HEK293 (cell line): Measurements from ENCODE around the gene ATP10A.

Source experiments
- CTCF ChIA-PET: fragments of 350-600 bp; formaldehyde crosslinking; extraction: SDS; loops from one replicate; lab custom pipeline; 2021; ENCODE audit warnings: antibody characterized with exemption; lab: Yijun Ruan, JAX
- POLR2A ChIA-PET: fragments of 300-600 bp; formaldehyde crosslinking; extraction: SDS; loops from one replicate; lab custom pipeline; 2020; ENCODE audit warnings: antibody characterized with exemption, inconsistent platforms; lab: Yijun Ruan, JAX
- H3K27ac ChIP-seq: fragments of 200-500 bp; sonication (Bioruptor generic); 2 replicates; pipeline ENCODE4 v1.5.1; 2014; ENCODE audit warnings: low read depth, low read length, control low read depth, inconsistent platforms; ENCODE audit errors: extremely low read depth
- H3K36me3 ChIP-seq, 2 experiments: fragments of 200-500 bp in 1 of 2; sonication (Bioruptor generic) in 1 of 2; 1 replicate in 1 of 2; 2 replicates in 1 of 2; pipeline ENCODE4 v1.5.1; 2014 to 2017; ENCODE audit warnings: inconsistent platforms in 2 of 2, low read length in 2 of 2; ENCODE audit not compliant: control insufficient read depth in 2 of 2, insufficient read depth in 1 of 2
- H3K4me1 ChIP-seq: fragments of 200-500 bp; sonication (Bioruptor generic); 2 replicates; pipeline ENCODE4 v1.5.1; 2014; ENCODE audit warnings: mild to moderate bottlenecking, low read length, inconsistent platforms; ENCODE audit not compliant: control insufficient read depth, insufficient read depth
- H3K4me3 ChIP-seq: 2 replicates; pipeline ENCODE4 v1.5.1; 2011; ENCODE audit warnings: low read depth, mild to moderate bottlenecking, control low read depth, low read length, moderate library complexity
- H3K9me3 ChIP-seq: fragments of 200-500 bp; sonication (Bioruptor generic); 2 replicates; pipeline ENCODE4 v1.5.1; 2014; ENCODE audit warnings: low read depth, low read length, inconsistent platforms; ENCODE audit not compliant: control insufficient read depth, insufficient read depth
- EGR2 ChIP-seq: fragments of 450-650 bp; formaldehyde crosslinking; IDR thresholded peaks from 2 replicates; pipeline ENCODE4 v1.5.1; 2016; ENCODE audit warnings: low read depth, missing biosample characterization, missing genetic modification characterization
- GLIS1 ChIP-seq: fragments of 450-650 bp; formaldehyde crosslinking; IDR thresholded peaks from 2 replicates; pipeline ENCODE4 v1.5.1; 2016; ENCODE audit warnings: missing biosample characterization, missing genetic modification characterization
- HOXD13 ChIP-seq: sonication (generic); formaldehyde crosslinking; IDR thresholded peaks from 2 replicates; pipeline ENCODE4 v1.8.0; 2022; ENCODE audit warnings: missing genetic modification reagents, borderline replicate concordance
- KLF10 ChIP-seq: fragments of 450-650 bp; IDR thresholded peaks from 2 replicates; pipeline ENCODE4 v1.5.1; 2018; ENCODE audit warnings: missing biosample characterization, mild to moderate bottlenecking, missing genetic modification characterization
- SCRT2 ChIP-seq: fragments of 450-650 bp; formaldehyde crosslinking; IDR thresholded peaks from 2 replicates; pipeline ENCODE4 v1.5.1; 2016; ENCODE audit warnings: missing biosample characterization, missing genetic modification characterization
- YY1 ChIP-seq: fragments of 450-650 bp; formaldehyde crosslinking; IDR thresholded peaks from 2 replicates; pipeline ENCODE4 v1.5.1; 2018; ENCODE audit warnings: missing biosample characterization, missing genetic modification characterization
- ZBTB8A ChIP-seq: fragments of 450-650 bp; formaldehyde crosslinking; IDR thresholded peaks from 2 replicates; pipeline ENCODE4 v1.5.1; 2016; ENCODE audit warnings: missing biosample characterization, missing genetic modification characterization
- ZFP69B ChIP-seq: fragments of 450-650 bp; formaldehyde crosslinking; IDR thresholded peaks from 2 replicates; pipeline ENCODE4 v1.5.1; 2016; ENCODE audit warnings: missing biosample characterization, missing genetic modification characterization
- ZNF2 ChIP-seq: fragments of 450-650 bp; formaldehyde crosslinking; IDR thresholded peaks from 2 replicates; pipeline ENCODE4 v1.5.1; 2016; ENCODE audit warnings: missing biosample characterization, missing genetic modification characterization
- ZNF292 ChIP-seq: fragments of 450-650 bp; formaldehyde crosslinking; IDR thresholded peaks from 2 replicates; pipeline ENCODE4 v1.5.1; 2016; ENCODE audit warnings: low read depth, missing biosample characterization, missing genetic modification characterization, borderline replicate concordance
- ZNF341 ChIP-seq: fragments of 450-650 bp; formaldehyde crosslinking; IDR thresholded peaks from 2 replicates; pipeline ENCODE4; 2016; ENCODE audit warnings: low read depth, missing biosample characterization, missing genetic modification characterization
- ZNF394 ChIP-seq: fragments of 450-650 bp; formaldehyde crosslinking; IDR thresholded peaks from 2 replicates; pipeline ENCODE4 v1.5.1; 2016; ENCODE audit warnings: missing biosample characterization, missing genetic modification characterization, mild to moderate bottlenecking, moderate library complexity, borderline replicate concordance
- ZNF544 ChIP-seq: fragments of 450-650 bp; formaldehyde crosslinking; IDR thresholded peaks from 2 replicates; pipeline ENCODE4 v1.5.0; 2017; ENCODE audit warnings: missing biosample characterization, missing genetic modification characterization
- ZNF548 ChIP-seq: fragments of 450-650 bp; formaldehyde crosslinking; IDR thresholded peaks from 2 replicates; pipeline ENCODE4 v1.5.1; 2016; ENCODE audit warnings: missing biosample characterization, missing genetic modification characterization
- ZNF549 ChIP-seq: fragments of 450-650 bp; IDR thresholded peaks from 2 replicates; pipeline ENCODE4 v1.5.1; 2018; ENCODE audit warnings: missing biosample characterization, missing genetic modification characterization, mild to moderate bottlenecking, inconsistent platforms, moderate library complexity
- ZNF571 ChIP-seq: fragments of 450-650 bp; formaldehyde crosslinking; IDR thresholded peaks from 2 replicates; pipeline ENCODE4 v1.5.0; 2017; ENCODE audit warnings: missing biosample characterization, missing genetic modification characterization
- ZNF660 ChIP-seq: fragments of 450-650 bp; IDR thresholded peaks from 2 replicates; pipeline ENCODE4 v1.5.1; 2018; ENCODE audit warnings: missing biosample characterization, mild to moderate bottlenecking, missing genetic modification characterization
- ZSCAN23 ChIP-seq: fragments of 450-650 bp; formaldehyde crosslinking; IDR thresholded peaks from 2 replicates; pipeline ENCODE4 v1.5.1; 2016; ENCODE audit warnings: missing biosample characterization, missing genetic modification characterization
- TF ChIP-seq, protein P1 (sequence below): fragments of 450-650 bp; formaldehyde crosslinking; IDR thresholded peaks from 2 replicates; pipeline ENCODE4 v1.5.1; 2016; ENCODE audit warnings: missing biosample characterization, missing genetic modification characterization
- TF ChIP-seq, protein P2 (sequence below): fragments of 450-650 bp; formaldehyde crosslinking; IDR thresholded peaks from 2 replicates; pipeline ENCODE4 v1.5.1; 2016; ENCODE audit warnings: missing biosample characterization, missing genetic modification characterization, borderline replicate concordance
- TF ChIP-seq, protein P3 (sequence below): fragments of 450-650 bp; formaldehyde crosslinking; IDR thresholded peaks from 2 replicates; pipeline ENCODE4 v1.5.1; 2017; ENCODE audit warnings: missing biosample characterization, missing genetic modification characterization
- TF ChIP-seq, protein P4 (sequence below): fragments of 450-650 bp; formaldehyde crosslinking; IDR thresholded peaks from 2 replicates; pipeline ENCODE4 v1.5.1; 2016; ENCODE audit warnings: missing biosample characterization, missing genetic modification characterization

Gene ATP10A

DNA sequence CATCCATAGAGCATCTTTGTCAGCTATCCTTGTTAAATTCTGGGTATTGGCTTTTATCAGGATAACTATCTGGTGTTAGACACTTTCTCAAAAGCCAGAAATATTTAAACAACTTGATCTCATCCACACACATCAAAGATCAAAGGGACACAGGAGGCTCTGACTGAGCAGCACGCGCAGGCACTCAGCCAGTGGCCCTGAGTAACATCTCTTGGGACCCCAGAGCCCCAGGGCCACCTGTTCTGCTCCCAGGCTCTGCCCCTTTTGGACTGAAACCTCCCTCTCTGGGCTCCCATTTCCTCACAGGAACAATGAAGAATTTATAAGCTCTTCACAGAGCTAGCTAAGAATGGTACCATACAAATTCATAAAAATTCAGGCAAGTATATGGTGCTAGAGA lies 16.1 kb downstream of the ATP10A start:
- CTCF ChIA-PET = no interaction called here
- no peak for TF ChIP-seq SCRT2 (tag by site-specific recombination)
- TF ChIP-seq HOXD13 (CRISPR knock-in tag) = no peak
- TF ChIP-seq ZNF292 = no peak
- TF ChIP-seq ZBTB8A (tag by site-specific recombination) = no peak
- TF ChIP-seq, protein P1, sequence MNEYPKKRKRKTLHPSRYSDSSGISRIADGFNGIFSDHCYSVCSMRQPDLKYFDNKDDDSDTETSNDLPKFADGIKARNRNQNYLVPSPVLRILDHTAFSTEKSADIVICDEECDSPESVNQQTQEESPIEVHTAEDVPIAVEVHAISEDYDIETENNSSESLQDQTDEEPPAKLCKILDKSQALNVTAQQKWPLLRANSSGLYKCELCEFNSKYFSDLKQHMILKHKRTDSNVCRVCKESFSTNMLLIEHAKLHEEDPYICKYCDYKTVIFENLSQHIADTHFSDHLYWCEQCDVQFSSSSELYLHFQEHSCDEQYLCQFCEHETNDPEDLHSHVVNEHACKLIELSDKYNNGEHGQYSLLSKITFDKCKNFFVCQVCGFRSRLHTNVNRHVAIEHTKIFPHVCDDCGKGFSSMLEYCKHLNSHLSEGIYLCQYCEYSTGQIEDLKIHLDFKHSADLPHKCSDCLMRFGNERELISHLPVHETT (tag by site-specific recombination) = no peak
- TF ChIP-seq, protein P2, sequence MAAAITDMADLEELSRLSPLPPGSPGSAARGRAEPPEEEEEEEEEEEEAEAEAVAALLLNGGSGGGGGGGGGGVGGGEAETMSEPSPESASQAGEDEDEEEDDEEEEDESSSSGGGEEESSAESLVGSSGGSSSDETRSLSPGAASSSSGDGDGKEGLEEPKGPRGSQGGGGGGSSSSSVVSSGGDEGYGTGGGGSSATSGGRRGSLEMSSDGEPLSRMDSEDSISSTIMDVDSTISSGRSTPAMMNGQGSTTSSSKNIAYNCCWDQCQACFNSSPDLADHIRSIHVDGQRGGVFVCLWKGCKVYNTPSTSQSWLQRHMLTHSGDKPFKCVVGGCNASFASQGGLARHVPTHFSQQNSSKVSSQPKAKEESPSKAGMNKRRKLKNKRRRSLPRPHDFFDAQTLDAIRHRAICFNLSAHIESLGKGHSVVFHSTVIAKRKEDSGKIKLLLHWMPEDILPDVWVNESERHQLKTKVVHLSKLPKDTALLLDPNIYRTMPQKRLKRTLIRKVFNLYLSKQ (tag by site-specific recombination) = no peak
- TF ChIP-seq ZNF2 (tag by site-specific recombination) = no peak
- TF ChIP-seq ZFP69B = no peak
- TF ChIP-seq, protein P3, sequence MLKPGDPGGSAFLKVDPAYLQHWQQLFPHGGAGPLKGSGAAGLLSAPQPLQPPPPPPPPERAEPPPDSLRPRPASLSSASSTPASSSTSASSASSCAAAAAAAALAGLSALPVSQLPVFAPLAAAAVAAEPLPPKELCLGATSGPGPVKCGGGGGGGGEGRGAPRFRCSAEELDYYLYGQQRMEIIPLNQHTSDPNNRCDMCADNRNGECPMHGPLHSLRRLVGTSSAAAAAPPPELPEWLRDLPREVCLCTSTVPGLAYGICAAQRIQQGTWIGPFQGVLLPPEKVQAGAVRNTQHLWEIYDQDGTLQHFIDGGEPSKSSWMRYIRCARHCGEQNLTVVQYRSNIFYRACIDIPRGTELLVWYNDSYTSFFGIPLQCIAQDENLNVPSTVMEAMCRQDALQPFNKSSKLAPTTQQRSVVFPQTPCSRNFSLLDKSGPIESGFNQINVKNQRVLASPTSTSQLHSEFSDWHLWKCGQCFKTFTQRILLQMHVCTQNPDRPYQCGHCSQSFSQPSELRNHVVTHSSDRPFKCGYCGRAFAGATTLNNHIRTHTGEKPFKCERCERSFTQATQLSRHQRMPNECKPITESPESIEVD (tag by site-specific recombination) = no peak
- no peak for TF ChIP-seq EGR2 (tag by site-specific recombination)
- no peak for TF ChIP-seq ZSCAN23
- TF ChIP-seq, protein P4, sequence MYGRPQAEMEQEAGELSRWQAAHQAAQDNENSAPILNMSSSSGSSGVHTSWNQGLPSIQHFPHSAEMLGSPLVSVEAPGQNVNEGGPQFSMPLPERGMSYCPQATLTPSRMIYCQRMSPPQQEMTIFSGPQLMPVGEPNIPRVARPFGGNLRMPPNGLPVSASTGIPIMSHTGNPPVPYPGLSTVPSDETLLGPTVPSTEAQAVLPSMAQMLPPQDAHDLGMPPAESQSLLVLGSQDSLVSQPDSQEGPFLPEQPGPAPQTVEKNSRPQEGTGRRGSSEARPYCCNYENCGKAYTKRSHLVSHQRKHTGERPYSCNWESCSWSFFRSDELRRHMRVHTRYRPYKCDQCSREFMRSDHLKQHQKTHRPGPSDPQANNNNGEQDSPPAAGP (tag by site-specific recombination) = no peak
- TF ChIP-seq KLF10 = no peak
- TF ChIP-seq GLIS1 (tag by site-specific recombination) = no peak
- Histone ChIP-seq H3K36me3 (no peaks in the 10 kb centered on the region), H3K27ac (no peak overlapping the region), H3K4me3 (no peak overlapping the region), H3K9me3 (no peaks in the 10 kb centered on the region), H3K4me1 (peaks cover 15% of the 10 kb centered on the region)
- POLR2A ChIA-PET = no interaction called here

DNA sequence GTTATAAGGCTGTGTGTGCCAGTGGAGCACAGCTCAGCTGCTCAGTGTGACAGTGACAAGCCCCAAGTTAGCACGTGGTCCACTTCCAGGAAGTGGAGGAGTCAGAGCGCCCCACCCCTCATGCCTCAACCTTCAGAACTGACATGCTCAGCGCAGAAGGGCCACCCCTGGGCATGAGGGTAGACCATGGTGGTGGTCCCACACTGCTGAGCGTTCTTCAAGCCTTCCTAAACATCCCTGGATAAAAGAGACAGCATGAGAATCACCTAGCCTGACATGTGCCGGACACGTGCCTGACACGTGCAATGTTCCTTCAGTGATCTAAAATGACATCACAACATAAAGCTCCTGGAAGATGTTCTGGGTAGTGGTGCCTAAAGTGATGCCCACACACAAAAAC lies 16.8 kb downstream of the ATP10A start:
- Histone ChIP-seq H3K4me3 (no peak overlapping the region), H3K27ac (no peak overlapping the region), H3K9me3 (no peaks in the 10 kb centered on the region), H3K4me1 (peaks cover 15% of the 10 kb centered on the region), H3K36me3 (no peaks in the 10 kb centered on the region)
- CTCF ChIA-PET = no interaction called here
- no peak for TF ChIP-seq ZNF544 (tag by site-specific recombination)
- no peak for TF ChIP-seq YY1 (tag by site-specific recombination)
- no peak for TF ChIP-seq ZNF341
- TF ChIP-seq ZNF571 (tag by site-specific recombination) = no peak
- no peak for TF ChIP-seq ZNF394
- TF ChIP-seq, protein P3 (tag by site-specific recombination) = no peak
- no peak for TF ChIP-seq ZNF549 (tag by site-specific recombination)
- no peak for TF ChIP-seq ZNF660 (tag by site-specific recombination)
- TF ChIP-seq ZNF548 (tag by site-specific recombination) = no peak
- POLR2A ChIA-PET = no interaction called here
